Endometrial microvascular endothelial cells (primary cell): ENCODE data around the gene MMS22L. TPM values are rescaled to one million over a fixed set of nuclear protein-coding genes. Genes with fewer than 3 reads are reported as not detected.

ENCODE experiments used
- in situ Hi-C: cut with HindIII; loops from 2 replicates; pipeline ENCODE4 v1.10.0; 2017; ENCODE audit warnings: low sequenced_read_pairs, low pct_unique_long_range_greater_than_20kb; ENCODE audit errors: inconsistent ontology term
- total RNA-seq: library from RNA; depleted of rRNA; stranded (reverse); fragments of >200 nt; gene quantifications from one replicate; pipeline ENCODE4 v1.2.3, GENCODE V29; 2015; ENCODE audit errors: inconsistent ontology term

MMS22L gene
- total RNA-seq, 1 donor from 2014 or later, result 18.8 TPM

- in situ Hi-C loops, result no loop called here
Observed at GRCh38 chr6:97110149-97110548, 172.9 kb downstream of the MMS22L start.

DNA sequence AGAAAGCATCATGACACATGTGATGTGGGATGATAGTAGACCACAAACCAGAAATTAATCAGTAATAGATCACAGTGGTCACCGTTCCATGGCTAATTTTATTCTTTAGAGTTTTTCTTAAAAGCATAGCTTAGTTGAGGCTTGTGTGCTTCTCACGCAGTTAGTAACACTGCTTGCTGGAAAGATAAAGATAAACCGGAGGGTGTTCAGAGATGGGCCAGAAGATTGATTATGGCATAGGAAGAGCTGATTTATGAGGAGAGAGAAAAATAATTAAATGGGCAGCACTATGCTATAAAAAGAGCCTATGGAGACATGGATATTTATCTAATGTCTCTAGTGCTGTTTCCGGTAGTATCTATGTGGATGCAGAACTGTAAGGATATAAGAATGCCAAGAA lies 173.6 kb downstream of the MMS22L start:
- in situ Hi-C loops, result no loop called here

DNA sequence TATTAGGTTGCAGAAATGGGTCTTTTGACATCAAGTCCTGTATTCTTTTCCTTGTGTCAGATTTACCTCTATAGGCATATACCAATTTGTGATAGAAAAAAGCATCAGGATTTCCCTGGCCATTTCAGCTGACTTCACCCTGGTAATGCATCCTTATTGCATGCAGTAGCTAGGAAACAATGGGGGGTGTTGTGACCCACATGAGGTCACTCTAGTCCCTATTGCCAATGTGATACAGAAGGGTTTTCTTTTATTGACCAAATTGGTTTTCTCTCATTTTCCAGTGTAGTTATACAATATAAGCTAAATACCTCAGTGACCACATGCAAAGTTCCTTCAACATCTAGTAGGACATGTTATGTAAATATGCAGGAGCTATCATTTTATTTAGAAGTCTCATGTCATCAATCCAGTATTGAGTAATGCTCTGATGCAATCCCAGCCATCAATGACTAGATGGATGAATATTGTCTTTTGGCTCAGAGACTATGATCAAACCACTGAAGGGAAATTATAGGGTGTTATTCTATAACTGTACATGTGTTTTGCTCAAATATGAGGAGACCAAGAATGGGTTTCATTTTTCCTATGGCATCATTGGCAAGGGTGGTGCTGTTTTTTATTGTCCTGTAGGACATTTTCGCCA lies 180.7 kb downstream of the MMS22L start:
- in situ Hi-C loops, result no loop called here

GRCh38 chr6:97100696-97101095 lies 182.3 kb downstream of the MMS22L start:
- in situ Hi-C loops, result no loop called here

DNA sequence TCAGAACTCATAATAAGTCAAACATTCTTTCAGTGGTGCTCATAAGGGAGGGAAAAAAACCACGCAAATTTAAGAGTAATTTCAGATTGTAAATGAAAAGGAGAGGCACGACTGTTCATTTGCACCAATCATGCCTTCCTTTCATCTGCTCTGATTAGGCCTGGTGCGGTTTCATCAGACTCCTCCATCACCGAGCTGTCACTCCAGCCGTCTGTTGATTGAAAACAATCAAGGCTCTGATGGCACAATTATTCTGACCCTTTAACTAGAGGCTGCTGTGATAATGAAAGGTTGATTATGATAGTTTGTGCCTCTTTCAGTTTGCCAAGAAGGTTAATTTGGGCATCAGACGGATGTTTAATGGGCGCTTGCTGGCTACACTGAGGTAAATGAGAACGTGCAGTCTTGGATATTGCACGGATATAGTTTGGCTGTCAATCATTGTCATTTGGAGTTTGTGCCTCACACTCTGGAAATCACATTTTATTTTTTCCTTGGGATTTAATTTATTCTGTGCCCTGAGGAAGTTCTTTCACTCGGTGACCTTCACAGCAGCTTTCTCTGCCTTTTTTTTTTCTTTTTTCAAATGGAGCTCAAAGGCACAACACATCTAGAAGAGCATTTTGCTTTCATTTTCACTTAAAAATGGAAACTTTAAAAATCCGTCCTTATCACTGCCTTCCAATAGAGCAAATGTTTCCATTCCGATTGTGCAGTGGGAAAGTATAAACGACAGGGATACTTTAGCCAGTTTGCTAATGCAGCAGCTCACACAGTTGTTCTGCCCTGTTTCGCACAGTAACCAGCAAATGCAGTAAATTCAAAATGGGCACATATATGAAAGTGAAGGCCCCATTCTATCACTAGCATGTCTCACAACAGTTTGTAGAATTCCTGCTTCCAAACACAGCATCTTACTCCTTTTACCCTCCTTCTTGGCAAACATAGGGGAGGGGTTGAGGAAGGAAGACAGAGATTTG lies 185.7 kb downstream of the MMS22L start:
- in situ Hi-C loops, result no loop called here

- in situ Hi-C loops, result no loop called here
Observed at GRCh38 chr6:97095311-97095850, 187.6 kb downstream of the MMS22L start.

- in situ Hi-C loops, result no loop called here
Observed at GRCh38 chr6:97094376-97094775, 188.6 kb downstream of the MMS22L start.

DNA sequence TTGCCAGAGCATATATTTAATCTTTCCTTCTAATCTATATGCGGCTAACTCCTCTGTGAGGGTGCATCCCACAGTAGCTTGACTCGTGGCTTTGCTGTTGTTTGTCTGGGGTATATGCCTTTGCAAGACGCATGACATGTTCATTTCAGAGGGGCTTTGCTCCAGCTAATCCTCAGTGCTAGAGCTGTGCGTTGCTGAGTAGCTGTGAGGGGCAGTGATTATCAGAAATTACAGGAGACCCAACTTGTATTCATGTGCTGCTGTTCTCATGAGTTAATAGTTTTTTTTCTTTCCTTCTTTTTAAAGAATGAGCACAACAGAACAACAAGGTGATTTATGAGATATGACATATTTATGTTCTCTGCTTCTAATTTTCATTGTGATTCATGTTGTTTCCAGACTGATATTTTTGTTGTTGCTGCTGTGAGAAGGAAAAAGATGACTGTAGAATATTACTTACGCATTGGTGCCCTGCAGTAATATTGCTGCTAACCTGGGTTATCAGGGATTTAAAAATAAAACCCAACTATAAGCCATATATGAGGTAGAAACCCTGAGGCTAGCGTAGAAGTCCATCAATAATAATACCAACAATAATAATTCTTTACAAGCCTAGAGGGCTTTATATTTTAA lies 190.2 kb downstream of the MMS22L start:
- in situ Hi-C loops, result no loop called here
